GM18858 (cell line): ENCODE measurements around the gene HELZ.
"Not testable (repeated sequence)": the region's sequence is repeated elsewhere in the genome, so short reads cannot be mapped to it uniquely, and the experiment has no call there.

Experiments used
- ATAC-seq: cut with Tn5 transposase; IDR thresholded peaks from one replicate; pipeline ENCODE4 v1.9.1; 2021; ENCODE audit not compliant: unreplicated experiment

HELZ gene

GRCh38 chr17:67271187-67271586 is 26.2 kb upstream of the HELZ start:
- ATAC-seq: not testable (repeated sequence)

- ATAC-seq: no peak
Measured at GRCh38 chr17:67270416-67270815, 25.4 kb upstream of the HELZ start.

GRCh38 chr17:67266496-67266895 is 21.5 kb upstream of the HELZ start:
- ATAC-seq: no peak

- ATAC-seq: no peak
Measured at GRCh38 chr17:67265436-67266019, 20.5 kb upstream of the HELZ start.

GRCh38 chr17:67262435-67263117 is 17.6 kb upstream of the HELZ start:
- ATAC-seq: no peak

- no peak for ATAC-seq
Measured at GRCh38 chr17:67260170-67260987, 15.4 kb upstream of the HELZ start.

- no peak for ATAC-seq
Measured at GRCh38 chr17:67258821-67259468, 13.9 kb upstream of the HELZ start.

- ATAC-seq: no peak
Measured at GRCh38 chr17:67256075-67256732, 11.2 kb upstream of the HELZ start.

- ATAC-seq: no peak
Measured at GRCh38 chr17:67253384-67253783, 8.4 kb upstream of the HELZ start.

GRCh38 chr17:67251586-67251985 is 6.6 kb upstream of the HELZ start:
- not testable (repeated sequence) for ATAC-seq

GRCh38 chr17:67248291-67248690 is 3.3 kb upstream of the HELZ start:
- no peak for ATAC-seq

- ATAC-seq: no peak
Measured at GRCh38 chr17:67247416-67247900, 2.5 kb upstream of the HELZ start.

- ATAC-seq: peak; percentile 52
Measured at GRCh38 chr17:67246653-67247415, 1.8 kb upstream of the HELZ start.

- no peak for ATAC-seq
Measured at GRCh38 chr17:67246403-67246652, 1.3 kb upstream of the HELZ start.

GRCh38 chr17:67245694-67246402 is 852 bp upstream of the HELZ start:
- ATAC-seq: no peak

- no peak for ATAC-seq
Measured at GRCh38 chr17:67244431-67245072, 444 bp downstream of the HELZ start.

GRCh38 chr17:67243284-67243683 is 1.7 kb downstream of the HELZ start:
- no peak for ATAC-seq

GRCh38 chr17:67241719-67242341 is 3.2 kb downstream of the HELZ start:
- ATAC-seq: no peak

- no peak for ATAC-seq
Measured at GRCh38 chr17:67239597-67239996, 5.4 kb downstream of the HELZ start.
